Mesothelial cell of epicardium (in vitro differentiated cells): ENCODE data around the gene STEAP1. TPM values are rescaled to one million over a fixed set of nuclear protein-coding genes. Genes with fewer than 3 reads are reported as not detected.

Source experiments
- DNase-seq, 2 experiments: peaks; one replicate each; pipeline ENCODE4 v3.0.0; 2021; ENCODE audit warnings: low spot score in 2 of 2; ENCODE audit not compliant: unreplicated experiment in 2 of 2
- H3K27ac Mint-ChIP-seq: 2 replicates; pipeline ENCODE4 v1.8.0; 2021; ENCODE audit warnings: mixed read lengths
- H3K27me3 Mint-ChIP-seq: 2 replicates; pipeline ENCODE4 v1.8.0; 2021; ENCODE audit warnings: low read depth, mixed read lengths
- H3K36me3 Mint-ChIP-seq: 2 replicates; pipeline ENCODE4 v1.8.0; 2021; ENCODE audit warnings: mixed read lengths
- H3K4me1 Mint-ChIP-seq: 2 replicates; pipeline ENCODE4 v1.8.0; 2021; ENCODE audit warnings: mixed read lengths
- H3K4me3 Mint-ChIP-seq: 2 replicates; pipeline ENCODE4 v1.8.0; 2021; ENCODE audit warnings: mild to moderate bottlenecking, moderate library complexity, mixed read lengths
- H3K9me3 Mint-ChIP-seq: 2 replicates; pipeline ENCODE4 v1.8.0; 2021; ENCODE audit warnings: mixed read lengths
- CTCF ChIP-seq: fragments of 200-600 bp; sonication (generic); IDR thresholded peaks from one replicate; pipeline ENCODE4 v1.5.0; 2021; ENCODE audit warnings: antibody characterized with exemption; ENCODE audit not compliant: unreplicated experiment
- total RNA-seq: library from RNA; stranded (reverse); gene quantifications from 3 replicates; pipeline ENCODE4 v1.2.1, GENCODE V29; 2021

Gene STEAP1
- total RNA-seq, 1 donor from 2014 or later: 0.27 TPM

- peaks cover 12% of the 10 kb centered on the region for H3K9me3 Mint-ChIP-seq
- no peak for DNase-seq
- no peaks in the 10 kb centered on the region for H3K27me3 Mint-ChIP-seq
- no peak overlapping the region for H3K27ac Mint-ChIP-seq
- no peaks in the 10 kb centered on the region for H3K36me3 Mint-ChIP-seq
- H3K4me3 Mint-ChIP-seq: no peak overlapping the region
- no peaks in the 10 kb centered on the region for H3K4me1 Mint-ChIP-seq
- no peak for TF ChIP-seq CTCF
Measured at GRCh38 chr7:90190995-90191394, 36.7 kb downstream of the STEAP1 start.

- TF ChIP-seq CTCF: no peak
- H3K4me3 Mint-ChIP-seq: no peak overlapping the region
- no peaks in the 10 kb centered on the region for H3K36me3 Mint-ChIP-seq
- DNase-seq: no peak
- H3K27ac Mint-ChIP-seq: no peak overlapping the region
- peaks cover 2% of the 10 kb centered on the region for H3K27me3 Mint-ChIP-seq
- no peaks in the 10 kb centered on the region for H3K4me1 Mint-ChIP-seq
- peaks cover 12% of the 10 kb centered on the region for H3K9me3 Mint-ChIP-seq
Measured at GRCh38 chr7:90191648-90192047, 37.4 kb downstream of the STEAP1 start.

- DNase-seq: no peak
- Mint-ChIP-seq H3K9me3 (peaks cover 12% of the 10 kb centered on the region), H3K27me3 (peaks cover 2% of the 10 kb centered on the region), H3K27ac (no peak overlapping the region), H3K36me3 (no peaks in the 10 kb centered on the region), H3K4me1 (no peaks in the 10 kb centered on the region), H3K4me3 (no peak overlapping the region)
- TF ChIP-seq CTCF: no peak
Measured at GRCh38 chr7:90192876-90193750, 38.8 kb downstream of the STEAP1 start.

- Mint-ChIP-seq H3K27ac (no peak overlapping the region), H3K36me3 (no peaks in the 10 kb centered on the region), H3K9me3 (peaks cover 4% of the 10 kb centered on the region), H3K27me3 (peaks cover 2% of the 10 kb centered on the region), H3K4me1 (no peaks in the 10 kb centered on the region), H3K4me3 (no peak overlapping the region)
- no peak for TF ChIP-seq CTCF
- no peak for DNase-seq
Measured at GRCh38 chr7:90194911-90195809, 40.9 kb downstream of the STEAP1 start.

- no peak overlapping the region for H3K27ac Mint-ChIP-seq
- TF ChIP-seq CTCF: no peak
- H3K9me3 Mint-ChIP-seq: no peaks in the 10 kb centered on the region
- no peaks in the 10 kb centered on the region for H3K36me3 Mint-ChIP-seq
- H3K4me1 Mint-ChIP-seq: no peaks in the 10 kb centered on the region
- no peak overlapping the region for H3K4me3 Mint-ChIP-seq
- H3K27me3 Mint-ChIP-seq: peaks cover 5% of the 10 kb centered on the region
- DNase-seq: no peak
Measured at GRCh38 chr7:90201500-90202195, 47.4 kb downstream of the STEAP1 start.
